ENCODE measurements around the gene PADI3.

The PADI3 gene

DNA sequence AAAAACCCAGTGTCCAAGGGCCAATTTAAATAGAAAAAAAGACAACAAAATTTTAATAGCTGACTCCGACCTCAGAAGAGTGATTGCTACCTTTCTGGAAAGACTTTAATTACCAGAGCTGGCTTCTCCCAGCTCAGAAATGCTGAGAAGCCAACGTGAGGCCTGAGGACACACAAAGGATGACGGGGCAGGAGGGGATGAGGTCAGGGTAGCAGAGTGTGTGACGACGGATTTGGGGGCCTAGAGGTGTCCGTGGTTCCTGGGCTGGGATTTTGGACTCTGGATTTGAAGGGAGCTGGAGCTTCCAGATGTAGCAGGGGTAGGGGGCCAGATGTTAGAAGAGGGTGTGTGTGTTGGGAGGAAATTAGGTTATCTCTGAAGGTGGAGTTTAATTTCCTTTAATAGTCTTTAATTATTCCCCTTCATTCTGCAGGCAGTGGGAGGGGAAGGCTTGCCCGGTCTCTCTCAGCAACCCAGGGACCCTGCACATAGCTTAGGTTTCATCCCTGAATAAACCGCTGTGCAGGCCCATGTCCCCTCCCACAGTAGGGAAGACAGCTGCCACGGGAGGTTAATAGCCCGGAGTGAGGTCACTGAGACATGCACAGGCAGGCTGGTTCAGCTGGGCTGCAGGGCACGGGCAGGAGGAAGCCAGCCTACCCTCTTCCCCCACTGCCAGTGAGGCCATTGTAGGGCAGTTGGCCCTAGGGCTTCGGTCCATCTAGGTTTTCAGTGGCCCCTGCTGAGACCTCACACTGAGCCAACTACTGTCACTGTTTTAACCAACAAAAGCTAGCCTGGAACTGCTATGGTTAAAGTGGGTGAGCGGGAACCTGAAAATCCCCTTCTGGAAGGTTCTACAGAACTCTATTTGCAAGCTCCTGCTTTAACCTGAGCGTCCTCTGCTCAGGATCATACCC, 3.8 kb upstream of the PADI3 start:
- no peak for DNase-seq

DNA sequence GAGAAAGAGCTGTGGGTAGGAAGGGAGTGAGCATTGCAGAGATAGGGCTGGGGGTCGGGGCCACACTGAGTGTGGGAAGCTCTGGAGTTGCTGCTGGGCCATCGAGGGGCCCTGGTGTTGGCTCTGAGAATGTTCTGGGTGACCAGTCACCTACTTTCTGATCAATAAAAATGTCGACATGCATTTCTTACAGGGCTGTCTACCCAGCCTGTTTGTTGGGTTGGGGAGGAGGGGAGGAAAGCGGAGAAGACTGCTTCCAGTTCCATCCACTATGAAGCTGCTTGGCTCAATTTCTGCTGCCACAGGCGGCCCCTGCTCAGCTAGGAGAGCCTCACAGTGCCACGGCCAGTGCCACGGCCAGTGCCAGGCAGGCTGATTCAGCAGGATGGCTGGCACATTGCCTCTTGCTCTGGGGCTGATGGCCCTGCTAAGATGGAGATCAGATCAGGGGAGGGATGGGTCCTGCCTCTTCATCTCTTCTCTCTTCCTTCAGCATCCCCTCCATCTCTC, 3.0 kb upstream of the PADI3 start:
- DNase-seq: no peak

DNA sequence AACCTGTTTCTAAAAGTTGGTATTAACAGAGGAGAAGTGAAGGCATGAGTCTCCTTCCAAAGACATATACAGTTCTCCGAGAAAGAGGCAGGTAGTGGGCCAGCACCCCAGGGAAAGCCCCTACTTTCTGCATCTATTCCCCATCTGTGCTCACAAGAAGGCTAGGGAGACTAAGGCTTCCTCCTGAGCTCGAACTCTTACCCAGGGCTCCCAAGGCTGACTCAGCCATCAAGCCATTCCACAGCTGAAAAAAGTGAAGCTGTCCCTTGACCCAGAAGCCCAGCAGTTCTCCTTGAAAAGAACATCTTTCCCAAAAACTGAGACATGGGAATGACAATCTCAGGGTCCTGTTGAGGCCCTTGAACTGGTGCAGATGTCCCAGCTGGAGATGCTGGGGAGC, 1.9 kb upstream of the PADI3 start:
- no peak for DNase-seq

DNA sequence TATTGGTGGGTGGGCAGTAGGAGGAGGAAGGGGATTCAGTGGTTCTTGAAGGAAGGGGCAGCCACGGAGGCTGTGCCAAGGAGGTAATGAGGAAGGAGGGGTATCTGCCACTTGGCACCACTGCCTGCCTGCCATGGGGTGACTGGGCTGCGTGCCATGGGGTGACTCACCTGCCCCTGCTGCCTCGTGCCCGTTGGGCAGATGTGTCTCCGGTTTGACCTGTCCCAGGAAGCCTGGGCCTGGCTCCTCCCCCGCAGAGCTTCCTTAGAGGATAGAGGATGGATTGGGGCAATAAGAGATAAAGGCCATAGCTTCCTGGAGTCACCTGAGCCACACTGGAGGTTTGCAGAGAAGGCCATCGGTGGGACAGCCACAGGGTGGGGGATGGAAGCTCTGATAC, 1.7 kb downstream of the PADI3 start:
- no peak for DNase-seq

DNA sequence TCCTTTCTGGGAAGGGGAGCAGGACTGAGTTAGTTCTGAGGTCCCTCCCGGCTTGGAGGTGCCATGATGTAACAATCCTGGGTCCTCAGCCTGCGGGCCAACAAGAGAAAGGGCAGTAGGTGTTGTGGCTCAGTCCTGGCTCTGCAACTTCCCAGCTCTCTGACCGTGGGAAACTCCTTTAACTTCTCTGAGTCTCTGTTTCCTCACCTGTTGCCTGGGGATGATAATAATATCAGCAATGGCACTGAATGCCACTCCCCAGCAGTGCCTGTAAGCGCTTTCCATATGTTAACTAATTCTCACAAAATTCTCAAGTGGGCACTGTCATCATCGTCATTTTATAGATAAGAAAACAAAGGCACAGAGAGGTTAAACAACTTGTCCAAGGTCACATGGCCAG, 2.3 kb downstream of the PADI3 start:
- DNase-seq: no peak

DNA sequence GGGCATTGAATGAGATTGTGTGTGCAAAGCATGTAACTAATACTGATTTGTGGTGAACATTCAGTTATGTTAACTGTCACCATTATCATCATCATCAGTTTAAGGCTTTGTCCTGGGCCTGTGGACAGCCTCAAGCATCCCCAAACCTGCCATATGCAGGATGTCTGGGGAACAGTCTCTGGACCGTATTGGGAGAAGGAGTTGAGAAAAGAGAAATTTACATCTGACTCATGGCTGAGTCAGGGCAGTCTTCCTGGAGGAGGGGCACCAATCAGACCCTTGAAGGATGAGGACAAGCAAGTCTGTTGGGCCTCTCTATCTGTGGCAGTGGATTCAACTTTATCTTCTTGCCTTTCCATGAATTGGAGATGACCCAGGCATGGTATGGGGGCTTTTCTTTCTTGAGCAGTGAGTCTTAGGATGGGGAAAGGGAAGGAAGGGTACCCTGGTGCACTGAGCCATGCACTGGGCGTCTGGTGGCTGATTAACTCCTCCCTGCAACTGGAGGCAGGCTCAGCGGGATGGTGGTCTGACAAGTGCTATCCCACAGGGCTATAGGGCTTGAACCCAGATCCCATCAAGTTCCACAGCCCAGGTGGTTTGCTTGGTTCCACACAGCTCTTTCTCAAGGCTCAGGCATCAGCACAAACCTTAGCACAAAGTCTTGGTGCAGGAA, 2.9 kb downstream of the PADI3 start:
- no peak for DNase-seq

DNA sequence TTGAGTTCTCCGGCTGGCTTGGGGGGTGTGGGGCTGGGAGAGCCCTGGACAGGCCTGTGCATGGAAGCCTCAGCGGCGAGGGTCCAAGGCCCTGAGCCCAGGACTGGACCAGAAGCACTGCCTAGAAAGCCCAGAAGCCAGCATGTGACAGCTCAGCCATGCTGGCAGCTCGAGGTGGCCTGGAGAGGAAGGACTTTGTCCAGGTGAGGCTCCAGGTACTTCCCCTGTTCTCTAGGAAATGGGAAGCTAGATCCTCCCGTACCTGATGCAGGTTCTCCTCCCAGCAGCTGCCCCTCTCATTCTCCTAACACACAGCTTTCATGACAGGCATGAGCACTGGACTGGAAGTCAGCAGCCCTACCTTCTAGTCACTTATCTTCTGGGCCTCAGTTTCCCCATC, 6.4 kb downstream of the PADI3 start:
- DNase-seq: no peak

DNA sequence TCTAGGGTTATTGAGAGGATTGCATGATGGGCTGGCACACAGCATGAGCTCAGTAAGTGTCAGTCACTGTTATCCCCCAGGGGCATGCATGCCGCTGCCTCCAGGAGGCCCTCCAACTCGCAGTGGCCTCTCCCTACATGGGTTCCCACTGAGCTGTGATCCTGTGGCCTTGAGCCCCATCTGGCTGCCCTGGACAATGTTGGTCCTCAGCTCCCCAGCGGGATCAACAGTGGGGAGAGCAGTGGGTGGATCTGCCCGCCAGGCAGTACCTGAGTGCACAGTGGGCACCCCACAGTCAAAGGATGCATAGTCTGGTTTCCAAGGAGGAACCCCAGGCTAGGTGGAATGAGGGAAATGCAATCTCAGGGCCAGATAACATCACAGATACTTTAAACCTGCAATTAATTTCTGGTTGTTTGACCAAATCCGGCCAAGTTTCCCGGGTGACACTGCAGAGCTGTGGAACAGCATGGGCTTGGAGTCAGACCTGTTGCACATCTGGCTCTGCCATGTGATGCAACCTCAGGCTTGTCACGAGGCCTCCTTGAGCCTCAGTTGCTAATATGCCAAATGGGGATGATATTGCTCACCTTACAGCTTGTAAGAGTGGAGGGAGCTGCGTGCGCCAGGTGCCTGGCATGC, 9.3 kb downstream of the PADI3 start:
- no peak for DNase-seq

DNA sequence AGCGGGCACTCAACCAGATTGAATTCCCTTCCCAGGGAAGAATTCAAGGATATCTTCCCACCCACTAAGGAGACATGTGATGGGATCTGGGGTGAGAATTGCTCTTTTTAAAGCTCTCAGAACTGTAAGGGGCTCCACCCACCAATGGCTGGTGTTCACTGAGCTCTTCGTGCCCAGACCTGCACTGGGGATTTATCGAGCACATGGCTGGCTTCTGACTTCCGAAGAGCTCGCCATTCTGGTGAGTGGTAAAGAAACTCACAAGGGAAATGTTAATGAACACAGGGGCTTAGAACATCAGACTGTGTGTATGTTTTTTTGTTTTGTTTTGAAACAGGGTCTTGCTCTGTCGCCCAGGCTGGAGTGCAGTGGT, 9.8 kb downstream of the PADI3 start:
- no peak for DNase-seq

DNA sequence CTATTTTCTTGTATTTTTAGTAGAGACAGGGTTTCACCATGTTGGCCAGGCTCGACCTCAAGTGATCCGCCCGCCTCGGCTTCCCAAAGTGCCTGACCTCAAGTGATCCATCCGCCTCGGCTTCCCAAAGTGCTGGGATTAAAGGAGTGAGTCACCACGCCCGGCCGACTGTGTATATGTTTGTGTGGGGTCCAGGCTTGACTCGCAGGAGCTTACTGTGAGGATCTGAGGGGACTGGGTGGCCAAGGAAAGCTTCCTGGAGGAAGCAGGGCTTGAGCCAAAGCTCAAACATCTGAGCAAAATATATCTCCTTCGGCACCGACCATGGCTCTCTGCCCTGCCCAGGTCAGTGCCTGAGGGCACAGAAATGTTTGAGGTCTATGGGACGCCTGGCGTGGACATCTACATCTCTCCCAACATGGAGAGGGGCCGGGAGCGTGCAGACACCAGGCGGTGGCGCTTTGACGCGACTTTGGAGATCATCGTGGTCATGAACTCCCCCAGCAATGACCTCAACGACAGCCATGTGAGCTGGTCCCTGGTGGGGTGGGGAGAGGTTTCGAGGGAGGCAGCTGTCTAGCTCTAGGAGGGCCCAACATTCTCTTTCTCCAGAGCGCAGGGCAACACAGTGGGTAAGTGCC, 10.5 kb downstream of the PADI3 start:
- no peak for DNase-seq

DNA sequence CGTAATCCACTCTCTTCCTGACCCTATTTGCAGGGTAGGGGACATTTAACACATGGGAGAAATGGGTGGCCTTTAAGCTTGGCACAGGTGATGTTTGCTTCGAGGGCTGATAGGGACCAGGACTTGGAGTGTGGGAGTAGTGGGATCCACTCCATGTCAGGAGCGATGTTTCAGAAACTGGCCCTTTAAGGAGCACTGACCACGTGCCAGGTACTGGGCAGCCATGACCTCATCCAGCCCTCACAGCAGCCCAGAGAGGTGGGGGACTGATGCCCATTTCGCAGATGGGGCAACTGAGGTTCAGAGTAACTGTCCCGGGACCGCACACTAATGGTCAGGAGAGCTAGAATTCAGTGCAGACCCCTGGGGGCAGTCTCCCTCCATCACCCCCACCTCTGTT, 11.4 kb downstream of the PADI3 start:
- no peak for DNase-seq

DNA sequence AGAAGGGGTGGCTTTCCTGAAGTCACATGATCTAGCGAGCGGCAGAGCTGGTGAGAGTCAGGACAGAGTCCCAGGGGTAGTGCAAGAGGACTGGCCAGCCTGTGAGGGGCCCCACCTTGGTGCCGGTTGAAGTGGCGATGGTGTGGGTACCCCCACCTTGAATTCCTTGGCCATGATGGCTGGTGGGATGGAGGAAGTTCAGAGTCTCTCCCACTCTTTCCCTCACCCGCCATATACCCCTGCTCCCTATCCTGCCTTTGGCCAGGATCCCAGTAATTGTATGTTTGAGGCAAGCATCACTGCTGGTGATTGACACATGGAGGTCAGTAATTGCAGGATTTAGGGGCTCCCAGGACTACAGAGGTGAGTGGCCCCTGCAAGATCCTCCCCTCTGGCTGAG, 11.8 kb downstream of the PADI3 start:
- no peak for DNase-seq

DNA sequence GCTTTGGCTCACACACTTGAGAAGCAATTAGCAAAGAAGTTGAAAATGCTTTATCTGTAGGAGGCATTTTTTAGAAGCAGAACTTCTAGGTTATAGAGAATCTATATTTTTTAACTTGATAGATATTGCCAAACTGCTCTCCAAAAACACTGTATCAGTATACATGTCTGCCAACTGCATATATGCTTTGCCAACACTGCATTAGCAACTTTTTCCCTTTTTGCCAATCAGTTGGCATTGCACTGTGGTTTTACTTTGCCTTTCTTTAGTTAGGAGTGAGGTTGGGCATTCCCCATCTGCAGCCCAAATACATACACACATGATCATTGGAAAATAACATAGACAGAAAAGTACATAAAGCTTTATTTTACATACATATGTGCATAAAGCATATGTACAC, 15.0 kb downstream of the PADI3 start:
- no peak for DNase-seq

DNA sequence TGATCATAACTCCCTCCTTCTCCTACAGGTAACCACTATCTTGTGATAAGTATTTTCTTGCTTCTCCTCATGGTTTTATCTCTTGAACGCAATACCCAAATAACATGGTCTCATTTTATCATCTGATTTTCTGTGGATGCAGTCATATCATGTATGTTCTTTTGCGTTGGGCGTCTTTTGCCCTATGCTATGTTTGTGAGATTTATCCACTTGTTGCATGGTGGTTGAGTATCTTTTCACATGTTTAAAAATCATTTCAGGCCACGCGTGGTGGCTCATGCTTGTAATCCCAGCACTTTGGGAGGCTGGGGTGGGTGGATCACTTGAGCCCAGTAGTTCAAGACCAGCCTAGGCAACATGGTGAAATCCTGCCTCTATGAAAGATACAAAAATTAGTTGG, 15.6 kb downstream of the PADI3 start:
- DNase-seq: no peak

DNA sequence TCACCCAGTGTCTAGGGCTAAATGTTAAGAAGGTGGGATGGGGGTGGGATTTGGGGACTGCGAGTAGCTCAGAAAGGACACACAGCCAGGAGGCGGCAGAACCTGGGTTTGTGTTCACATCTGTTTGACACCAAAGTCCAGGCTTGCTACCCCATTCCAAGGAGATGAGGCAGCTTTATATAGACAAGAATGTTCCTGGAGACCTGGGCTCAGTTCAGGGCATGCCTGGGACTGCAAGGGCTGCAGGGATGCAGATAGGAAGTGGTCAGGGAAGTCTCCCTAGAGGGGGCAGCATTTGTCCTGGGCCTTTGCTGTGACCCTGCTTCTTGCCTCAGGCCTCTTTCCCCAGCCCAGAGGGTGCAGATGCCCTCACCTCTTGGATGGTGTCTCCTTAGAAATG, 16.3 kb downstream of the PADI3 start:
- no peak for DNase-seq

DNA sequence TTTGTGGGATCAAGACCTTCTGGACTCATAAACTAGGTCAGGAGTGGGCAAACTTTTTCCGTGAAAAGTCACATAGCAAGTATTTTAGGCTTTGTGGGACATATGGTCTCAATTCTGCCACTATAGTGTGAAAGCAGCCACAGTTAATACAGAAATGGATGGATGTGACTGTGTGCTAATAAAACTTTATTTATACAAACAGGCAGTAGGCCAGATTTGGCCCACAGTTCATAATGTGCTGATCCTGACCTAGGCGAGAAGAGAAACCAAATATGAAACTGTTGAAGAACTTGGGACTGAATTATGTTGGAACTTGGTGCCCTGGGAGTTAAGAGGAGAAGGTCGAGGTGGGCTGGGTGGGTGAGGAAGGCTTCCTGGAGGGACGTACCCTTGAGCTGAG, 17.1 kb downstream of the PADI3 start:
- DNase-seq: no peak

DNA sequence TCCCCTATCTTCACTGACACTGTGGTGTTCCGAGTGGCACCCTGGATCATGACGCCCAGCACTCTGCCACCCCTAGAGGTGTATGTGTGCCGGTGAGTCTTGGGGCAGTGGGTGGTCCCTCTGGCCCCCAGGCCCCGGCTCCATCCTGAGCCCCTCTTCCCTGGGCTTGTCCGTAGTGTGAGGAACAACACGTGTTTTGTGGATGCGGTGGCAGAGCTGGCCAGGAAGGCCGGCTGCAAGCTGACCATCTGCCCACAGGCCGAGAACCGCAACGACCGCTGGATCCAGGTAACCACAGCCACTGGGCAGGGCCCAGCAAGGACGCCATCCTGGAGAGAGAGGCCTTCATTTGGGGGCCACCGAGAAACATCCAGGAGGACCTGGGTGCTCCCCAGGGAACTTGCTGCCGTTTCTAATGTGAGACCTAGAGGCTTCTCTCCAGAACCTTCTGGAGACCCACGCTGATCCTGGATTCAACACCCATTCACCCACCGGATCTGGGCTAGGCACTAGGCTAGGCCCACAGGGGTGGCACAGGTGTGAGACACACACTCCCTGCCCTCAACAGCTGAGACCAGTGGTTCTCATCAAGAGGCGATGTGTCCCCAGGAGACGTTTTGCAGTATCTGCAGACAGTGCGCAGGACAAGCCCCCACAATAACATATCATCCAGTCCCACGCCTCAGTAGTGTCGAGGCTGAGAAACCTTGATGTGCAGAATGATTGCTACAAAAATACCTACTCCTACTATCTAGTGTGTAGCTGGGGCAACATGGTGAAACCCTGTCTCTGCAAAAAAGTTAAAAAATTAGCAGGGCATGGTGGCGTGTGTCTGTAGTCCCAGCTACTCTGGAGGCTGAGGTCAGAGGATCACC, 22.2 kb downstream of the PADI3 start:
- no peak for DNase-seq

DNA sequence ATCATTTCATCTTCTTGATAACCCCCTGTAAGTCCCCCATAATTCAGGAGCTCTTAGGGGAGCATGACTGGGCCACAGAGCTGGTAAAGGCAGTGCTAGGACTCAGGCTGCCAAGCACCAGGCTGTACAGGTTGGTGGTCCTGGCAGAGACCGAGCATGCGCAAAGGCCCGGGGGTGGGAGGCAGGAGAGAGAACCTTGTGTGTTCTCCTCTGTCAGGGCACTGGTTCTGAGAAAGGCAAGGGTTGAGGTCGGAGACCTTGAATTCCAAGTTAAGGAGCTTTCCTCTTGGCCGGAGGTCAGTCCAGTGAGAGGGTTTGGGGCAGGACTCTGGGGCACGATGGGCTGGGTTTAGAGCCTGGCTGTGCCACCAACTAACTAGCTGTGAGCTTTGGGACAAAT, 23.2 kb downstream of the PADI3 start:
- no peak for DNase-seq

DNA sequence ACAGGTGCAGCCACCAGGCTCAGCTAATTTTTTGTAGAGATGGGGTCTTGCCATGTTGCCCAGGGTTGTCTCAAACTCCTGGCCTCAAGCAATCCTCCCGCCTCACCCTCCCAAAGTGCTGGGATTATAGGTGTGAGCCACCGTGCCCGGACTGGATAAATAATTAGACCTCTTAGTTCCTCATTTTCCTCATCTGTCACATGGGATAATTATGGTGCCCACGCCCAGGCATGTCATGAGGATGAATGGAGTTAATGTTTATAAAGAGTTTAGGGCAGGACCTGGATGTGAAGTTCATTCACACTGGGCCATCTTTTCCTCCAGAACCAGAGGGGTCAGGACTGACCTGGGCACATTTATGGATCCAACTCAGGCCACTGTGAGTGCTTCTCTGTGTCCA, 23.7 kb downstream of the PADI3 start:
- no peak for DNase-seq

DNA sequence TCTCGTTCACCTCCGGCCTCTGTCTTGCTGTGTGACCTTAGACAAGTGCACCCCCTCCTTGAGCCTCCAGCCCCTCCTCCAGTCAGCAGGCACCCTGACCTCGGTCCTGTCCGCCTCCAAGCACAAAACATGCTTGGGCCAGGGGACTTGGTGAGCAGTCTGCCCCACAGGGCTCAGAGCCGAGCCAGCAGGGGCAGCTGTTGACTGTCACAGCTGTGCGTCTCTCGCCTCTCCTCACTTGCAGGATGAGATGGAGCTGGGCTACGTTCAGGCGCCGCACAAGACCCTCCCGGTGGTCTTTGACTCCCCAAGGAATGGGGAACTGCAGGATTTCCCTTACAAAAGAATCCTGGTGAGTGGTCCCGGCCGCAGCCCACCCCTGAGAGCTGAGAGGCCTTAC, 24.2 kb downstream of the PADI3 start:
- no peak for DNase-seq

DNA sequence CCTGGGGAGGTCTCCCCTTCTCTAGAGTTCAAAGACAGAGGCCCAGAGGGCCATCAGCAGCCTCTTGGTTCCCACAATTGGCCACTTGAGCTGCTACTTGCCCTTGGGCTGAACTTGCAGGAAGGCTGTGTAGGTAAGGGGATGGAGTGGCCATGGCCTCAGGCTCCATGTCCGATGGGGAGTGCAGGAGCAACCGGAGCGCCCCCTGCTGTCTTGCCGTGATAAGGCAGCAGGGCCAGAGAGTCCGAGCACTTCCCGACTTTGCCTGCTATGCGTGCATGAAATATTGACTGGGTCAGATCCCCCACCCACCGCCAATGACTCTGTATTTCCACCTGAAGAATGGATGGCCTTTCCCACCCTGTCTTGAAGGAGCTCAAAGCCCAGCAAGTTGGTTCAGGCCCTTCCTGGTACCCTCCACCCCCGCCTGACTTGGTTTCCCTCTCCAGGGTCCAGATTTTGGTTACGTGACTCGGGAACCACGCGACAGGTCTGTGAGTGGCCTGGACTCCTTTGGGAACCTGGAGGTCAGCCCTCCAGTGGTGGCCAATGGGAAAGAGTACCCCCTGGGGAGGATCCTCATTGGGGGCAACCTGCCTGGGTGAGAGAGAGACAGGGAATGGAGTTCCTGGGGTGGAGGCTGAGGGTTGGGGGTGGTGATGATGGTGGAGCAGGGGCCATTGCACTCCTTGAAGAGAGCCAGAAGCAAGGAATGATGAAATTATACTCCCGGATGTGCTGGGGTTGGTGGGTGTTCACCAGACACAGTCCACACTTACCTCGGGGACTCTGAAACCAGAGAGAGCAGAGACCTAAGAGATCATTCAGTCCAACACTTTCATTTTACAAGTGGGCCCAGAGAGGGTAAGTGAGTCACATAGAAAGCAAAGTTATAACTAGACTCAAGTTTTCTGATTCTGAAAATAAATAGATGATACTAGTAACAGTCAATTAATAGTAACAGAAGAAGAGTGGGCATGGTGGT, 25.6 kb downstream of the PADI3 start:
- DNase-seq: no peak

Measured in NCI-H2107 (cell line).